ENCODE measurements around the gene XIAP. TPM values are rescaled to one million over a fixed set of nuclear protein-coding genes. Genes with fewer than 3 reads are reported as not detected.

Gene XIAP
- total and polyA plus RNA-seq, 2 experiments from 2014 or later = 12.8 to 25.5 TPM

DNA sequence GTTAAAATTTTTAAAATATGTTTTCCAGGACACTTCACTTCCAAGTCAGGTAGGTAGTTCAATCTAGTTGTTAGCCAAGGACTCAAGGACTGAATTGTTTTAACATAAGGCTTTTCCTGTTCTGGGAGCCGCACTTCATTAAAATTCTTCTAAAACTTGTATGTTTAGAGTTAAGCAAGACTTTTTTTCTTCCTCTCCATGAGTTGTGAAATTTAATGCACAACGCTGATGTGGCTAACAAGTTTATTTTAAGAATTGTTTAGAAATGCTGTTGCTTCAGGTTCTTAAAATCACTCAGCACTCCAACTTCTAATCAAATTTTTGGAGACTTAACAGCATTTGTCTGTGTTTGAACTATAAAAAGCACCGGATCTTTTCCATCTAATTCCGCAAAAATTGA is 49.7 kb downstream of the XIAP start:
- ATAC-seq = no peak
- H3K79me2 ChIP-seq (replicated peaks; ENCODE audit: insufficient read depth) = no peaks in the 10 kb centered on the region
- peaks cover 5% of the 10 kb centered on the region; the same call in 2 of the 3 replicates for H3K36me3 Mint-ChIP-seq (ENCODE audit: low read depth)
- no peak for DNase-seq (ENCODE audit: low spot score)
- H3K4me1 ChIP-seq (ENCODE audit: insufficient read depth) = no peaks in the 10 kb centered on the region
- TF ChIP-seq NANOG (IDR thresholded peaks at IDR 0.05; ENCODE audit: borderline replicate concordance) = no peak
- TF ChIP-seq ZNF114 (CRISPR knock-in tag; IDR thresholded peaks at IDR 0.05) = no peak
- no peak for TF ChIP-seq STAT1 (IDR thresholded peaks at IDR 0.05; ENCODE audit: unreplicated experiment)
- TF ChIP-seq, protein P1, sequence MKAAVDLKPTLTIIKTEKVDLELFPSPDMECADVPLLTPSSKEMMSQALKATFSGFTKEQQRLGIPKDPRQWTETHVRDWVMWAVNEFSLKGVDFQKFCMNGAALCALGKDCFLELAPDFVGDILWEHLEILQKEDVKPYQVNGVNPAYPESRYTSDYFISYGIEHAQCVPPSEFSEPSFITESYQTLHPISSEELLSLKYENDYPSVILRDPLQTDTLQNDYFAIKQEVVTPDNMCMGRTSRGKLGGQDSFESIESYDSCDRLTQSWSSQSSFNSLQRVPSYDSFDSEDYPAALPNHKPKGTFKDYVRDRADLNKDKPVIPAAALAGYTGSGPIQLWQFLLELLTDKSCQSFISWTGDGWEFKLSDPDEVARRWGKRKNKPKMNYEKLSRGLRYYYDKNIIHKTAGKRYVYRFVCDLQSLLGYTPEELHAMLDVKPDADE (IDR thresholded peaks at IDR 0.05) = no peak
- no peaks in the 10 kb centered on the region for H3K27me3 ChIP-seq (ENCODE audit: insufficient read depth)
- no peaks in the 10 kb centered on the region for H3K4me1 Mint-ChIP-seq
- H3K4me3 ChIP-seq = no peak overlapping the region
- no peak overlapping the region for H3K27ac Mint-ChIP-seq
- H3F3A ChIP-seq (replicated peaks; ENCODE audit: low read depth) = no peaks in the 10 kb centered on the region
- no peak overlapping the region for H3K4me2 ChIP-seq
- no peak overlapping the region for H3K4me3 Mint-ChIP-seq
- no peaks in the 10 kb centered on the region for H3K9me2 ChIP-seq (ENCODE audit: insufficient read depth)
- no peaks in the 10 kb centered on the region for H4K20me1 ChIP-seq (replicated peaks; ENCODE audit: insufficient read depth)
- no peak overlapping the region for H2AFZ ChIP-seq
- no peaks in the 10 kb centered on the region for H3K36me3 ChIP-seq (ENCODE audit: insufficient read depth)
- no peak overlapping the region for H3K27ac ChIP-seq (ENCODE audit: low read depth)
- H3K27me3 Mint-ChIP-seq (ENCODE audit: insufficient read depth, low read depth, poor library complexity) = no peaks in the 10 kb centered on the region
- no peaks in the 10 kb centered on the region for H3K9me3 Mint-ChIP-seq

DNA sequence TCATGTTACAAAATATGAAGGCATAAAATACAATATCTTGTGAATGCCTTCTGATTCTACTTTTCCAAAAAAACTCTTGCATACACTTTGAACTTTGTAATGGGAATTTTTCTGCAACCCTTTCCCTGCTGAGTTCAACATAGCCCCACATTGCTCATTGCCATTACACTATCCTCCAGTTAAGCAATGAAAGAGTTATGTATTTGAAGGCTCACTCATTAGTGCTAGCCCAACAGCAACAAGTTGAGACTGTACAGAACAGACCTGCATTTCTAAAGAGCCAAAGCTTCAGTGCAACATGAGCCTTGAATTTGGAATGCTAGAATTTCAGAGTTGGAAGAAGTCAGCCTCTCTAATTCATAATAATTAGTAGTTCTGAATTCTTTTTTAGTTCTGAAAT is 57.2 kb downstream of the XIAP start:
- no peak overlapping the region for H3K4me3 ChIP-seq
- DNase-seq (ENCODE audit: low spot score) = no peak
- TF ChIP-seq, protein P1 (IDR thresholded peaks at IDR 0.05) = no peak
- no peaks in the 10 kb centered on the region for H3F3A ChIP-seq (replicated peaks; ENCODE audit: low read depth)
- H3K9me3 Mint-ChIP-seq = no peaks in the 10 kb centered on the region
- H3K27me3 ChIP-seq (ENCODE audit: insufficient read depth) = no peaks in the 10 kb centered on the region
- ATAC-seq = no peak
- no peaks in the 10 kb centered on the region for H3K27me3 Mint-ChIP-seq (ENCODE audit: insufficient read depth, low read depth, poor library complexity)
- no peaks in the 10 kb centered on the region for H3K4me1 Mint-ChIP-seq
- no peak overlapping the region for H3K27ac Mint-ChIP-seq
- no peak overlapping the region for H2AFZ ChIP-seq
- H3K4me1 ChIP-seq (ENCODE audit: insufficient read depth) = no peaks in the 10 kb centered on the region
- no peak overlapping the region for H3K4me3 Mint-ChIP-seq
- H3K27ac ChIP-seq (ENCODE audit: low read depth) = no peak overlapping the region
- H3K9me2 ChIP-seq (ENCODE audit: insufficient read depth) = no peaks in the 10 kb centered on the region
- H3K4me2 ChIP-seq = no peak overlapping the region
- H3K36me3 ChIP-seq (ENCODE audit: insufficient read depth) = no peaks in the 10 kb centered on the region
- H3K79me2 ChIP-seq (replicated peaks; ENCODE audit: insufficient read depth) = no peaks in the 10 kb centered on the region
- no peaks in the 10 kb centered on the region for H3K36me3 Mint-ChIP-seq (ENCODE audit: low read depth)
- no peaks in the 10 kb centered on the region for H4K20me1 ChIP-seq (replicated peaks; ENCODE audit: insufficient read depth)

- Mint-ChIP-seq H3K4me3 (no peak overlapping the region), H3K36me3 (ENCODE audit: low read depth) (no peaks in the 10 kb centered on the region), H3K27me3 (ENCODE audit: insufficient read depth, low read depth, poor library complexity) (no peaks in the 10 kb centered on the region), H3K9me3 (no peaks in the 10 kb centered on the region), H3K4me1 (0 out of 3 replicates have a peak, but pooled peaks cover 3% of the 10 kb centered on the region), H3K27ac (no peak overlapping the region)
- Histone ChIP-seq H3K9me2 (ENCODE audit: insufficient read depth) (no peaks in the 10 kb centered on the region), H3K4me2 (no peak overlapping the region), H3K27ac (ENCODE audit: low read depth) (no peak overlapping the region), H3K4me1 (ENCODE audit: insufficient read depth) (no peaks in the 10 kb centered on the region), H3K79me2 (replicated peaks; ENCODE audit: insufficient read depth) (no peaks in the 10 kb centered on the region), H2AFZ (no peak overlapping the region), H3K27me3 (ENCODE audit: insufficient read depth) (no peaks in the 10 kb centered on the region), H3K4me3 (no peak overlapping the region), H3K36me3 (ENCODE audit: insufficient read depth) (no peaks in the 10 kb centered on the region), H3F3A (replicated peaks; ENCODE audit: low read depth) (no peaks in the 10 kb centered on the region), H4K20me1 (replicated peaks; ENCODE audit: insufficient read depth) (no peaks in the 10 kb centered on the region)
- TF ChIP-seq JUNB (IDR thresholded peaks at IDR 0.05; ENCODE audit: unreplicated experiment) = no peak
- no peak for TF ChIP-seq CTCF (conservative IDR thresholded peaks at IDR 0.05; ENCODE audit: low read depth in 2 of 2)
- no peak for TF ChIP-seq STAT1 (IDR thresholded peaks at IDR 0.05; ENCODE audit: unreplicated experiment)
- no peak for TF ChIP-seq NANOG (IDR thresholded peaks at IDR 0.05; ENCODE audit: borderline replicate concordance)
- TF ChIP-seq CREB1 (CRISPR knock-in tag; IDR thresholded peaks at IDR 0.05; ENCODE audit: low read depth) = no peak
- no peak for TF ChIP-seq ZNF114 (CRISPR knock-in tag; IDR thresholded peaks at IDR 0.05)
- TF ChIP-seq EZH2 (IDR thresholded peaks at IDR 0.05; ENCODE audit: low read depth, unreplicated experiment) = no peak
- TF ChIP-seq EZH2phosphoT487 (IDR thresholded peaks at IDR 0.05; ENCODE audit: unreplicated experiment) = no peak
- TF ChIP-seq, protein P2, sequence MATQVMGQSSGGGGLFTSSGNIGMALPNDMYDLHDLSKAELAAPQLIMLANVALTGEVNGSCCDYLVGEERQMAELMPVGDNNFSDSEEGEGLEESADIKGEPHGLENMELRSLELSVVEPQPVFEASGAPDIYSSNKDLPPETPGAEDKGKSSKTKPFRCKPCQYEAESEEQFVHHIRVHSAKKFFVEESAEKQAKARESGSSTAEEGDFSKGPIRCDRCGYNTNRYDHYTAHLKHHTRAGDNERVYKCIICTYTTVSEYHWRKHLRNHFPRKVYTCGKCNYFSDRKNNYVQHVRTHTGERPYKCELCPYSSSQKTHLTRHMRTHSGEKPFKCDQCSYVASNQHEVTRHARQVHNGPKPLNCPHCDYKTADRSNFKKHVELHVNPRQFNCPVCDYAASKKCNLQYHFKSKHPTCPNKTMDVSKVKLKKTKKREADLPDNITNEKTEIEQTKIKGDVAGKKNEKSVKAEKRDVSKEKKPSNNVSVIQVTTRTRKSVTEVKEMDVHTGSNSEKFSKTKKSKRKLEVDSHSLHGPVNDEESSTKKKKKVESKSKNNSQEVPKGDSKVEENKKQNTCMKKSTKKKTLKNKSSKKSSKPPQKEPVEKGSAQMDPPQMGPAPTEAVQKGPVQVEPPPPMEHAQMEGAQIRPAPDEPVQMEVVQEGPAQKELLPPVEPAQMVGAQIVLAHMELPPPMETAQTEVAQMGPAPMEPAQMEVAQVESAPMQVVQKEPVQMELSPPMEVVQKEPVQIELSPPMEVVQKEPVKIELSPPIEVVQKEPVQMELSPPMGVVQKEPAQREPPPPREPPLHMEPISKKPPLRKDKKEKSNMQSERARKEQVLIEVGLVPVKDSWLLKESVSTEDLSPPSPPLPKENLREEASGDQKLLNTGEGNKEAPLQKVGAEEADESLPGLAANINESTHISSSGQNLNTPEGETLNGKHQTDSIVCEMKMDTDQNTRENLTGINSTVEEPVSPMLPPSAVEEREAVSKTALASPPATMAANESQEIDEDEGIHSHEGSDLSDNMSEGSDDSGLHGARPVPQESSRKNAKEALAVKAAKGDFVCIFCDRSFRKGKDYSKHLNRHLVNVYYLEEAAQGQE (IDR thresholded peaks at IDR 0.05; ENCODE audit: unreplicated experiment) = no peak
- DNase-seq (ENCODE audit: low spot score) (no peak), ATAC-seq (no peak)
Observed at GRCh38 chrX:123918106-123918721, 58.4 kb downstream of the XIAP start.
